22Rv1 (cell line): ENCODE measurements around the gene BCL3.

ENCODE experiments used
- ZFX ChIP-seq: fragments of 450-650 bp; IDR thresholded peaks from 2 replicates; pipeline ENCODE4 v1.6.1; 2017; ENCODE audit warnings: antibody characterized with exemption, borderline replicate concordance
- TF ChIP-seq, protein P1 (sequence below): fragments of 450-650 bp; IDR thresholded peaks from 2 replicates; pipeline ENCODE4 v1.5.1; 2017; ENCODE audit warnings: mild to moderate bottlenecking

- TF ChIP-seq, protein P1, sequence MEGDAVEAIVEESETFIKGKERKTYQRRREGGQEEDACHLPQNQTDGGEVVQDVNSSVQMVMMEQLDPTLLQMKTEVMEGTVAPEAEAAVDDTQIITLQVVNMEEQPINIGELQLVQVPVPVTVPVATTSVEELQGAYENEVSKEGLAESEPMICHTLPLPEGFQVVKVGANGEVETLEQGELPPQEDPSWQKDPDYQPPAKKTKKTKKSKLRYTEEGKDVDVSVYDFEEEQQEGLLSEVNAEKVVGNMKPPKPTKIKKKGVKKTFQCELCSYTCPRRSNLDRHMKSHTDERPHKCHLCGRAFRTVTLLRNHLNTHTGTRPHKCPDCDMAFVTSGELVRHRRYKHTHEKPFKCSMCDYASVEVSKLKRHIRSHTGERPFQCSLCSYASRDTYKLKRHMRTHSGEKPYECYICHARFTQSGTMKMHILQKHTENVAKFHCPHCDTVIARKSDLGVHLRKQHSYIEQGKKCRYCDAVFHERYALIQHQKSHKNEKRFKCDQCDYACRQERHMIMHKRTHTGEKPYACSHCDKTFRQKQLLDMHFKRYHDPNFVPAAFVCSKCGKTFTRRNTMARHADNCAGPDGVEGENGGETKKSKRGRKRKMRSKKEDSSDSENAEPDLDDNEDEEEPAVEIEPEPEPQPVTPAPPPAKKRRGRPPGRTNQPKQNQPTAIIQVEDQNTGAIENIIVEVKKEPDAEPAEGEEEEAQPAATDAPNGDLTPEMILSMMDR = no peak
- TF ChIP-seq ZFX = no peak
Measured at GRCh38 chr19:44717603-44718002, 30.9 kb upstream of the BCL3 start.
